Liver (tissue), 9 donors: ENCODE results near the gene TRNAU1AP. TPM values are rescaled to one million over a fixed set of nuclear protein-coding genes. Genes with fewer than 3 reads are reported as not detected.

Experiments
- DNase-seq: peaks from one replicate; pipeline ENCODE4 v3.0.0-alpha.2; 2017; ENCODE audit warnings: low spot score
- H3K27ac ChIP-seq, 2 donors: one replicate each; pipeline ENCODE4 v1.7.0; 2013; ENCODE audit warnings: inconsistent platforms in 2 of 2, low read length in 2 of 2, control low read depth in 1 of 2, low read depth in 1 of 2, mild to moderate bottlenecking in 1 of 2
- H3K27me3 ChIP-seq, 4 donors: one replicate each; pipeline versions ENCODE4 v1.6.1 to v1.7.0; 2013; ENCODE audit warnings: low read length in 3 of 4, inconsistent platforms in 1 of 4, mild to moderate bottlenecking in 1 of 4, moderate library complexity in 1 of 4; ENCODE audit not compliant: control insufficient read depth in 4 of 4, insufficient read depth in 4 of 4
- H3K36me3 ChIP-seq, 4 donors: one replicate each; pipeline versions ENCODE4 v1.6.1 to v1.7.0; 2013; ENCODE audit warnings: low read length in 3 of 4, mild to moderate bottlenecking in 3 of 4, low read depth in 1 of 4, moderate library complexity in 1 of 4; ENCODE audit not compliant: control insufficient read depth in 4 of 4, insufficient read depth in 3 of 4
- H3K4me1 ChIP-seq, 4 donors: one replicate each; pipeline versions ENCODE4 v1.6.1 to v1.7.0; 2013; ENCODE audit warnings: low read length in 3 of 4, mild to moderate bottlenecking in 3 of 4, moderate library complexity in 1 of 4; ENCODE audit not compliant: control insufficient read depth in 4 of 4, insufficient read depth in 4 of 4
- H3K4me3 ChIP-seq, 3 donors: one replicate each; pipeline versions ENCODE4 v1.6.1 to v1.7.0; 2013; ENCODE audit warnings: low read length in 3 of 3, control low read depth in 1 of 3, low read depth in 1 of 3, mild to moderate bottlenecking in 1 of 3
- H3K9ac ChIP-seq, 2 donors: one replicate each; pipeline ENCODE4 v1.7.0; 2013; ENCODE audit warnings: low read length in 2 of 2, mild to moderate bottlenecking in 2 of 2, moderate library complexity in 2 of 2, control low read depth in 1 of 2, low read depth in 1 of 2
- H3K9me3 ChIP-seq, 4 donors: one replicate each; pipeline versions ENCODE4 v1.6.1 to v1.7.0; 2013; ENCODE audit warnings: low read length in 3 of 4; ENCODE audit not compliant: control insufficient read depth in 4 of 4
- EGR1 ChIP-seq, 2 donors: IDR thresholded peaks; 2 replicates each; pipeline ENCODE4 v1.6.1; 2016 to 2018; ENCODE audit warnings: antibody characterized with exemption in 2 of 2, low read depth in 2 of 2
- FOXA1 ChIP-seq: IDR thresholded peaks from 2 replicates; pipeline ENCODE4 v1.6.1; 2016; ENCODE audit warnings: antibody characterized with exemption
- HNF4A ChIP-seq, 2 donors: conservative IDR thresholded peaks; 2 replicates each; pipeline ENCODE4 v1.6.1; 2016; ENCODE audit warnings: antibody characterized with exemption in 2 of 2, mild to moderate bottlenecking in 2 of 2
- WGBS: extraction: QIAGEN DNeasy Blood & Tissue Kit; methylation state at CpG from one replicate; pipeline ENCODE4 v1.1.7; 2013; 5-methylcytosine and 5-hydroxymethylcytosine counted together
- polyA plus RNA-seq, 2 donors: library from polyadenylated mRNA; stranded (reverse) in 1 of 2; unstranded in 1 of 2; fragments of 200-250 nt in 1 of 2; fragments of >200 nt in 1 of 2; fragmentation: Nextera tagmentation in 1 of 2; extraction: Ambion mirVana in 1 of 2; gene quantifications; one replicate each; pipeline versions ENCODE4 v1.2.1 to v1.2.3, GENCODE V29; 2013 to 2015
- total RNA-seq, 2 donors: library from RNA; depleted of rRNA; stranded (reverse); fragments of >200 nt; gene quantifications; one replicate each; pipeline ENCODE4 v1.2.3, GENCODE V29; 2014
- TF ChIP-seq, protein P1 (sequence below): IDR thresholded peaks from 2 replicates; pipeline ENCODE4 v1.6.1; 2016; ENCODE audit warnings: antibody characterized with exemption
- TF ChIP-seq, protein P2 (sequence below): IDR thresholded peaks from 2 replicates; pipeline ENCODE4 v1.6.1; 2016; ENCODE audit warnings: antibody characterized with exemption
- TF ChIP-seq, protein P3 (sequence below): IDR thresholded peaks from 2 replicates; pipeline ENCODE4 v1.6.1; 2016; ENCODE audit warnings: antibody characterized with exemption, mild to moderate bottlenecking
- TF ChIP-seq, protein P4 (sequence below): fragments of 150-350 bp; IDR thresholded peaks from 2 replicates; pipeline ENCODE4 v1.5.1; 2017; ENCODE audit warnings: improper control_type of control experiment, low read depth, low read length; ENCODE audit not compliant: missing input control
- donor health status: healthy.
- donor health status: healthy.
- donor health status: healthy.
- donor health status: healthy.
- donor health status: healthy.

TRNAU1AP gene
- total and polyA plus RNA-seq, 4 donors = 5.6 to 12.0 (median 8.8) TPM

DNA sequence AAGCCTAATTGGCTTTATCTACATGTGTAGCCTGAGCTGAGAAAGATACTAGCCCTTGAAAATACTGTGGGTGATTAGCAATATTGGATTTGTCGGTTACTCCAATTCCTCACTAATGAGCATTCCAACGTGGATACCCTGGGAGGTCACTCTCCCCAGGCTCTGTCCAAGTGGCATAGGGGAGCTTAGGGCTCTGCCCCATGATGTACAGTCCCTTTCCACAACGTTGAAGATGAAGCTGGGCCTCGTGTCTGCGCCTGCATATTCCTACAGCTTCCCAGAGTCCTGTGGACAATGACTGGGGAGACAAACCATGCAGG is 44.5 kb upstream of the TRNAU1AP start:
- TF ChIP-seq, protein P1, sequence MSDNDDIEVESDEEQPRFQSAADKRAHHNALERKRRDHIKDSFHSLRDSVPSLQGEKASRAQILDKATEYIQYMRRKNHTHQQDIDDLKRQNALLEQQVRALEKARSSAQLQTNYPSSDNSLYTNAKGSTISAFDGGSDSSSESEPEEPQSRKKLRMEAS = no peak
- H3K4me1 ChIP-seq = peaks cover 7 to 34% (median 15%) of the 10 kb centered on the region in 4 donors
- peak overlapping the region in 1 of 3 donors; percentile 89 for H3K4me3 ChIP-seq
- 56% methylated on average over 5 of the region's 5 CpGs for WGBS
- H3K9ac ChIP-seq = peak overlapping the region in 1 of 2 donors; percentile 8
- no peaks in the 10 kb centered on the region for H3K27me3 ChIP-seq
- H3K9me3 ChIP-seq = no peaks in the 10 kb centered on the region
- peaks cover 8 to 40% (median 35%) of the 10 kb centered on the region in 4 donors for H3K36me3 ChIP-seq
- peak overlapping the region; percentile 11 to 46 for H3K27ac ChIP-seq
- DNase-seq = no peak

DNA sequence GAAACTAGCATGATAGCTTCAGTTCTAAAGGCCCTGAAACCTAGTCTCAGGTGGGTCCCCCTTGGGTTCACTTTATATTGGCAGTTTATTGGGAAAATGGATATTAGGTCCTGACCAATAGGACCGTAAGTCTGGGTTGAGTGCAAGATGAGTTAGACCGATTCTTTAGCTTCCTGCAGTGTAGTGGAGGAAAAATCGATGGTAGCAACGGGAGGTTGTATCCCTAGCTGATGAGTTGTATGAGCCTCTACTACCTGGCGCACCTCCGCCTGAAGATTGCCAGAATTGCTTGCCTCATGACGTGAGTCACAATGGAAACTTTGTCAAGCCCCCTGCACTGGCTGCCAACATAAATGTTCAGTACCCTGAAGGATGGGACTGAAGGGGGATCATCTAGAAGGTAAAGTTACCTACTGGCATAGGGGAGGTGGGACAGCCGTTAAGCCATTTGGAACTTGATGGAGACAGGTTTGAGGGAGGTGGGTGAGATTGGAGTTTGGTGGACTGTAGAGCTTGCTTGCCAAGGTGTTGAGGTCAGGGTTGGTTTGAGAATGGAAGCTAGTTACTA is 43.1 kb upstream of the TRNAU1AP start:
- H3K27ac ChIP-seq = peak overlapping the region in 1 of 2 donors; percentile 0
- H3K9me3 ChIP-seq = no peaks in the 10 kb centered on the region
- H3K9ac ChIP-seq = no peak overlapping the region
- peaks cover 8 to 43% (median 35%) of the 10 kb centered on the region in 4 donors for H3K36me3 ChIP-seq
- H3K4me1 ChIP-seq = peaks cover 7 to 34% (median 15%) of the 10 kb centered on the region in 4 donors
- TF ChIP-seq, protein P2, sequence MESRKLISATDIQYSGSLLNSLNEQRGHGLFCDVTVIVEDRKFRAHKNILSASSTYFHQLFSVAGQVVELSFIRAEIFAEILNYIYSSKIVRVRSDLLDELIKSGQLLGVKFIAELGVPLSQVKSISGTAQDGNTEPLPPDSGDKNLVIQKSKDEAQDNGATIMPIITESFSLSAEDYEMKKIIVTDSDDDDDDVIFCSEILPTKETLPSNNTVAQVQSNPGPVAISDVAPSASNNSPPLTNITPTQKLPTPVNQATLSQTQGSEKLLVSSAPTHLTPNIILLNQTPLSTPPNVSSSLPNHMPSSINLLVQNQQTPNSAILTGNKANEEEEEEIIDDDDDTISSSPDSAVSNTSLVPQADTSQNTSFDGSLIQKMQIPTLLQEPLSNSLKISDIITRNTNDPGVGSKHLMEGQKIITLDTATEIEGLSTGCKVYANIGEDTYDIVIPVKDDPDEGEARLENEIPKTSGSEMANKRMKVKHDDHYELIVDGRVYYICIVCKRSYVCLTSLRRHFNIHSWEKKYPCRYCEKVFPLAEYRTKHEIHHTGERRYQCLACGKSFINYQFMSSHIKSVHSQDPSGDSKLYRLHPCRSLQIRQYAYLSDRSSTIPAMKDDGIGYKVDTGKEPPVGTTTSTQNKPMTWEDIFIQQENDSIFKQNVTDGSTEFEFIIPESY = no peak
- TF ChIP-seq FOXA1 = peak; percentile 15
- peak in 1 of 2 donors; percentile 8 for TF ChIP-seq EGR1 (IDR thresholded peaks at IDR 0.05; ENCODE audit: low read depth in 2 of 2)
- TF ChIP-seq, protein P3, sequence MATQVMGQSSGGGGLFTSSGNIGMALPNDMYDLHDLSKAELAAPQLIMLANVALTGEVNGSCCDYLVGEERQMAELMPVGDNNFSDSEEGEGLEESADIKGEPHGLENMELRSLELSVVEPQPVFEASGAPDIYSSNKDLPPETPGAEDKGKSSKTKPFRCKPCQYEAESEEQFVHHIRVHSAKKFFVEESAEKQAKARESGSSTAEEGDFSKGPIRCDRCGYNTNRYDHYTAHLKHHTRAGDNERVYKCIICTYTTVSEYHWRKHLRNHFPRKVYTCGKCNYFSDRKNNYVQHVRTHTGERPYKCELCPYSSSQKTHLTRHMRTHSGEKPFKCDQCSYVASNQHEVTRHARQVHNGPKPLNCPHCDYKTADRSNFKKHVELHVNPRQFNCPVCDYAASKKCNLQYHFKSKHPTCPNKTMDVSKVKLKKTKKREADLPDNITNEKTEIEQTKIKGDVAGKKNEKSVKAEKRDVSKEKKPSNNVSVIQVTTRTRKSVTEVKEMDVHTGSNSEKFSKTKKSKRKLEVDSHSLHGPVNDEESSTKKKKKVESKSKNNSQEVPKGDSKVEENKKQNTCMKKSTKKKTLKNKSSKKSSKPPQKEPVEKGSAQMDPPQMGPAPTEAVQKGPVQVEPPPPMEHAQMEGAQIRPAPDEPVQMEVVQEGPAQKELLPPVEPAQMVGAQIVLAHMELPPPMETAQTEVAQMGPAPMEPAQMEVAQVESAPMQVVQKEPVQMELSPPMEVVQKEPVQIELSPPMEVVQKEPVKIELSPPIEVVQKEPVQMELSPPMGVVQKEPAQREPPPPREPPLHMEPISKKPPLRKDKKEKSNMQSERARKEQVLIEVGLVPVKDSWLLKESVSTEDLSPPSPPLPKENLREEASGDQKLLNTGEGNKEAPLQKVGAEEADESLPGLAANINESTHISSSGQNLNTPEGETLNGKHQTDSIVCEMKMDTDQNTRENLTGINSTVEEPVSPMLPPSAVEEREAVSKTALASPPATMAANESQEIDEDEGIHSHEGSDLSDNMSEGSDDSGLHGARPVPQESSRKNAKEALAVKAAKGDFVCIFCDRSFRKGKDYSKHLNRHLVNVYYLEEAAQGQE = peak; percentile 21
- no peak for DNase-seq
- no peak overlapping the region for H3K4me3 ChIP-seq
- 77% methylated on average over 8 of the region's 8 CpGs for WGBS
- H3K27me3 ChIP-seq = no peaks in the 10 kb centered on the region

DNA sequence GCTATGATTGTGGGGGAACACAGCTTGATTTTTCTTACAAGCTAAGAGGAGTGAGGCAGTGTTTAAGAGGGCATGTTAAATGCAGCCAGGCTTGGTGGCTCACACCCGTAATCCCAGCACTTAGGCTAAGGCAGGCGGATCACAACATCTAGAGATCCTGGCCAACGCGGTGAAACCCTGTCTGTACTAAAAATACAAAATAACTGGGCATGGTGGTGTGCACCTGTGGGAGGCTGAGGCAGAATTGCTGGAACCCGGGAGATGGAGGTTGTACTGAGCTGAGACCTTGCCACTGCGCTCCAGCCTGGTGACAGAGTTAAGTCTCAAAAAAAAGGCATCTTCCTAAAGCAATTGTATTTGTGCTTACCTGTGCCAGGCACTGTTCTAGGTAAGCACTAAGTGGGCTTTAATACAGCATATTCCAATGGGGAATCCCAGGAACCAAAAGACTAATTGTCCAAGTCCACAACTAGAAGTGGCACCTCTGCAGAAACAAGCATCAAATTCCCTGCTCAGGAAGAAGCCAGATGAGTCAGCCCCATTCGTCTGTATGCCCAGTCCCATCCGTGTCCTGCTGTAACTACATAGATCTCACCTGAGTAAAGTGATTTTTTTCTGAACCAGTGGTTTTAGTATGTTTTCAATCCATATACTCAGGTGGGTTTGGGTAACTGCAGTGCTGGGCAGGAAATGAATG is 42.5 kb upstream of the TRNAU1AP start:
- Histone ChIP-seq H3K9ac (no peak overlapping the region), H3K27me3 (no peaks in the 10 kb centered on the region), H3K36me3 (peaks cover 8 to 43% (median 35%) of the 10 kb centered on the region in 4 donors), H3K4me1 (peaks cover 7 to 34% (median 15%) of the 10 kb centered on the region in 4 donors), H3K9me3 (no peaks in the 10 kb centered on the region), H3K4me3 (no peak overlapping the region), H3K27ac (peak overlapping the region in 1 of 2 donors; percentile 0)
- WGBS = 79% methylated on average over 8 of the region's 8 CpGs
- no peak for DNase-seq
- TF ChIP-seq HNF4A (conservative IDR thresholded peaks at IDR 0.05) = no peak
- TF ChIP-seq, protein P4, sequence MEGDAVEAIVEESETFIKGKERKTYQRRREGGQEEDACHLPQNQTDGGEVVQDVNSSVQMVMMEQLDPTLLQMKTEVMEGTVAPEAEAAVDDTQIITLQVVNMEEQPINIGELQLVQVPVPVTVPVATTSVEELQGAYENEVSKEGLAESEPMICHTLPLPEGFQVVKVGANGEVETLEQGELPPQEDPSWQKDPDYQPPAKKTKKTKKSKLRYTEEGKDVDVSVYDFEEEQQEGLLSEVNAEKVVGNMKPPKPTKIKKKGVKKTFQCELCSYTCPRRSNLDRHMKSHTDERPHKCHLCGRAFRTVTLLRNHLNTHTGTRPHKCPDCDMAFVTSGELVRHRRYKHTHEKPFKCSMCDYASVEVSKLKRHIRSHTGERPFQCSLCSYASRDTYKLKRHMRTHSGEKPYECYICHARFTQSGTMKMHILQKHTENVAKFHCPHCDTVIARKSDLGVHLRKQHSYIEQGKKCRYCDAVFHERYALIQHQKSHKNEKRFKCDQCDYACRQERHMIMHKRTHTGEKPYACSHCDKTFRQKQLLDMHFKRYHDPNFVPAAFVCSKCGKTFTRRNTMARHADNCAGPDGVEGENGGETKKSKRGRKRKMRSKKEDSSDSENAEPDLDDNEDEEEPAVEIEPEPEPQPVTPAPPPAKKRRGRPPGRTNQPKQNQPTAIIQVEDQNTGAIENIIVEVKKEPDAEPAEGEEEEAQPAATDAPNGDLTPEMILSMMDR = no peak
